Chondrocyte (in vitro differentiated cells): ENCODE measurements around the gene CDK19. TPM values are rescaled to one million over a fixed set of nuclear protein-coding genes. Genes with fewer than 3 reads are reported as not detected.

ENCODE experiments used
- DNase-seq: peaks from one replicate; pipeline ENCODE4 v3.0.0; 2021; ENCODE audit warnings: mixed read lengths, low spot score
- H3K27ac Mint-ChIP-seq: one replicate; pipeline ENCODE4 v1.8.0; 2021; ENCODE audit warnings: mild to moderate bottlenecking, moderate library complexity, mixed read lengths; ENCODE audit not compliant: unreplicated experiment
- H3K27me3 Mint-ChIP-seq: 2 replicates; pipeline ENCODE4 v1.8.0; 2021; ENCODE audit warnings: low read depth, mixed read lengths
- H3K36me3 Mint-ChIP-seq: 2 replicates; pipeline ENCODE4 v1.8.0; 2021; ENCODE audit warnings: low read depth, mixed read lengths
- H3K4me1 Mint-ChIP-seq: 2 replicates; pipeline ENCODE4 v1.8.0; 2021; ENCODE audit warnings: low read depth, mild to moderate bottlenecking, mixed read lengths
- H3K4me3 Mint-ChIP-seq: one replicate; pipeline ENCODE4 v1.8.0; 2021; ENCODE audit warnings: mild to moderate bottlenecking, moderate library complexity, mixed read lengths; ENCODE audit not compliant: unreplicated experiment
- H3K9me3 Mint-ChIP-seq: 2 replicates; pipeline ENCODE4 v1.8.0; 2021; ENCODE audit warnings: low read depth, mixed read lengths
- CTCF ChIP-seq: fragments of 200-600 bp; sonication (generic); IDR thresholded peaks from 2 replicates; pipeline ENCODE4 v1.5.0; 2021; ENCODE audit warnings: antibody characterized with exemption, mild to moderate bottlenecking, moderate library complexity
- total RNA-seq: library from RNA; stranded (reverse); gene quantifications from 3 replicates; pipeline ENCODE4 v1.2.1, GENCODE V29; 2021

CDK19 gene
- total RNA-seq, 1 donor from 2014 or later = 21.6 TPM

DNA sequence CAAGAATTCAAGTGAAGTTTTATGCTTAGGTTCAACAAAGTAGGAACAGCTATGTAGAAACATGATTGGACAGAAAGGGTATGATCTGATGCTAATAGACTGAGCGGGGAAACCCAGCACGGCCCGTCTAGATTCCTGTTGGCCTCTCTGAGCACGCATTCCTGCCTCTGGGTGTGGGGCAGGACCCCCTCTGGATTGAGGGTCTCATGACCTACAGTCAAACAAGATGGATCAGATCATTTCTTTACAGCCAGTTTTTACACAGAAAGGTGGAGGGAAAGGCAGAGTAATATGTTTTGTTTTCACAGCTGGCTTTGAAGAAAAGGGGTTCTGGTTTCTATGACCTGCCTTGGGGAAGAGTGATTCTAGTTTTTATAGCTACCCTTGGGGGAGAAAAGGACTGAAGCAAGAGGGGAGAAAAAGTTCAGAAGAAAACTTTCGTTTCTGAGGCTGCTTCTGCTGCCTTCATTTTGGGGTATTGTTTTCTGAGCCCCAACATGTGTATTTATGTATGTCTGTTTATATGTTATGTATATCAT, 239.3 kb downstream of the CDK19 start:
- H3K4me1 Mint-ChIP-seq = peaks cover 4% of the 10 kb centered on the region
- H3K4me3 Mint-ChIP-seq = no peak overlapping the region
- H3K27ac Mint-ChIP-seq = no peak overlapping the region
- peaks cover 4% of the 10 kb centered on the region for H3K36me3 Mint-ChIP-seq
- no peaks in the 10 kb centered on the region for H3K27me3 Mint-ChIP-seq
- no peak for TF ChIP-seq CTCF
- no peak for DNase-seq
- H3K9me3 Mint-ChIP-seq = peaks cover 15% of the 10 kb centered on the region

DNA sequence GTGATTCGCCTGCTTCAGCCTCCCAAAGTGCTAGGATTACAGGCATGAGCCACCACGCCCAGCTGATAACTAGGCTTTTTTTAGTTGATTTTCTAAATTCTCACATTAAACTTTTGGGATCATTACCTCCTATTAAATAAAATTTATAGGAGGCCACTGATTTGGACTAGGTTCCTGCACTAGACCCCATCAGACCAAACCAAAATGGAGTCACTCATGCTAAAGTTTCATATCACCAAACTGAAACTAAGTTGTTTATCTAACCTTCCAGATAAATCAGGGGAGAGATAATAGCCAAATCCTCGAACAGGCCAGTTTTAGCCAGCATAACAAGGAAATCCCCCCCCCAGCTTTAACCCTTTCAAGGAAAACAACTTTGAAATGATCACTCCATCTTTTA, 240.5 kb downstream of the CDK19 start:
- H3K27me3 Mint-ChIP-seq = no peaks in the 10 kb centered on the region
- DNase-seq = no peak
- no peak overlapping the region for H3K27ac Mint-ChIP-seq
- H3K36me3 Mint-ChIP-seq = peaks cover 4% of the 10 kb centered on the region
- TF ChIP-seq CTCF = no peak
- no peak overlapping the region for H3K4me3 Mint-ChIP-seq
- peaks cover 4% of the 10 kb centered on the region for H3K4me1 Mint-ChIP-seq
- H3K9me3 Mint-ChIP-seq = peaks cover 15% of the 10 kb centered on the region

DNA sequence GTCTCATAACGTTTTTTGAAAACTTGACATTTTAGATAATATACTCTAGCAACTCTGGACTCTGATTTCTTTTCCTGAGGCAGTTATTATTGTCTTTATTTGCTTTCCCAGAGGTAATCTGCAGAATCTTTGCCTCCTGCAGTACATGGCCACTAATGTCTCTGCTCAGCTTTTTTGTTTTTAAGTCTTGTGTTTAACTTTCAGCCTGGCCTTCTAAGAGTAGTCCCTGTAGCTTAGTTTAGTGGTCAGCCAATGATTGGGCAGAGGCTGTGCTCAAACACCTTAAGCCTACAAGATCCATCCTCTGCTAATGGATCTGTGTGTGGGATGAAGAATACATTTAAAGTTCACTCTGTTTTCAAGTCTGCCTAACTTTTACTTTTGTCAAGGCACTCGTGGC, 241.7 kb downstream of the CDK19 start:
- no peak overlapping the region for H3K27ac Mint-ChIP-seq
- H3K4me3 Mint-ChIP-seq = no peak overlapping the region
- no peaks in the 10 kb centered on the region for H3K27me3 Mint-ChIP-seq
- H3K4me1 Mint-ChIP-seq = peaks cover 4% of the 10 kb centered on the region
- peaks cover 9% of the 10 kb centered on the region for H3K9me3 Mint-ChIP-seq
- no peak for TF ChIP-seq CTCF
- DNase-seq = no peak
- H3K36me3 Mint-ChIP-seq = peaks cover 1% of the 10 kb centered on the region

DNA sequence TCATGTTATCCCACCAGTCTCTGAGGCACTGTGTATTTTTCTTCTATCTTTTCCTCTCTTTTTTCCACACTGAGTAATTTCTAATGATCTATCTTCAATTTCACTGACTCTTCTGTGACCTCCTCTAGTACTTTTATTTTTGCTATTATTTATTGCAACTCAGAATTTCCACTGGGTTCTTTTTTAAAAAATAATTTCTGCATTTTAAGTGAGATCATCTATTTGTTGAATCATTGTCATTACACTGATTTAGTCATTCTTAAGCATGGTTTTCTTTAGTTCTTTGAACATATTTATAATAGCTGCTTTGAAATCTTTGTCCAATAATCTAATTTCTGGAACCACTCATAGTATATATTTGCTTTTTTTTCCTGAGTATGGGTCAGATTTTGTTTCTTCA, 242.1 kb downstream of the CDK19 start:
- no peak for TF ChIP-seq CTCF
- Mint-ChIP-seq H3K9me3 (peaks cover 6% of the 10 kb centered on the region), H3K4me1 (peaks cover 4% of the 10 kb centered on the region), H3K4me3 (no peak overlapping the region), H3K27ac (no peak overlapping the region), H3K27me3 (no peaks in the 10 kb centered on the region), H3K36me3 (peaks cover 1% of the 10 kb centered on the region)
- DNase-seq = no peak

DNA sequence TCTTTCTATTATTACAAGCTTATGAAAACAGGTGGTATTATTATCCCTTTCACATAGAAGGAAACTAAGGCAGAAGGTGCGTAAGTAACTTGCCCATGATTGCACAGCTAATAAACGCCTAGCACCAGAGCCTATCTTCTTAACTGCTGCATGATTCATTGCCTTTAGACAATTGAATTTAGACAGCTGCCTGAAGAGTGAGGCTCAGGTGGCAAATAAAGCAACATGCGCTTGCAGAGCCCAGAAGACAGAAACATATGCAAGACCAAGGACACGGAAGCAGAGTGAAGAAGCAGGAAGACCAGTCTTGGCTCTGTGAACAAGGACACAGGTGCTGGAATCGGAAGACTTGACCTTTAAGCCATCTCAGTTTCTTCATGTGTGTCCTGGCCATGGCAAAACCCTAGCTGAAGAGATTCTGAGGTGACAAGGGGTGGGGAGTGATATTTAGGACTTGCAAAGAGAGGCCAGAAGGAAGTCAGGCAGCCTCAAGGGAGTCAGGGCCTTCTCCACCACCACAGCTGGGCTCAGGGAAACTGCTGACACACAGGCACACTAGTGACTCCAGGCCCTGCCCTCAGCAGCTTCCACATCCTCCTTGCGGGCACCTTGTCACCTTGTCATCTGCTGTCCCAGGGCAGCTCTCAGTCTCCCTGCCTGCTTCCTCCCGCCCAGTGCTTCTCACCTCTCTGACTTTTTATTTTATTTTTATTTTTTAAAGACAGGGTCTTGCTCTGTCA, 247.1 kb downstream of the CDK19 start:
- Mint-ChIP-seq H3K36me3 (peaks cover 1% of the 10 kb centered on the region), H3K27ac (no peak overlapping the region), H3K9me3 (peaks cover 4% of the 10 kb centered on the region), H3K4me1 (no peaks in the 10 kb centered on the region), H3K4me3 (no peak overlapping the region), H3K27me3 (no peaks in the 10 kb centered on the region)
- no peak for DNase-seq
- TF ChIP-seq CTCF = no peak
